Activated T-helper 17 cell treated with anti-CD3 and anti-CD28 coated beads, Interleukin-2, amount 50 U/mL, for 72 hours (primary cell): ENCODE data around the gene NAT16. TPM values are rescaled to one million over a fixed set of nuclear protein-coding genes. Genes with fewer than 3 reads are reported as not detected.

Source experiments
- ATAC-seq: fragments of 150-1000 bp; cut with Tn5 transposase; replicated peaks from 2 replicates; pipeline ENCODE4 v1.10.0; 2021; ENCODE audit warnings: mild to moderate bottlenecking, moderate library complexity
- H3K27ac Mint-ChIP-seq: one replicate; pipeline ENCODE4 v1.8.0; 2022; ENCODE audit warnings: mixed read lengths
- H3K27me3 Mint-ChIP-seq: one replicate; pipeline ENCODE4 v1.8.0; 2022; ENCODE audit warnings: mixed read lengths
- H3K36me3 Mint-ChIP-seq: one replicate; pipeline ENCODE4 v1.8.0; 2022; ENCODE audit warnings: low read depth, mild to moderate bottlenecking, mixed read lengths
- H3K4me1 Mint-ChIP-seq: one replicate; pipeline ENCODE4 v1.8.0; 2022; ENCODE audit warnings: mixed read lengths
- H3K4me3 Mint-ChIP-seq: one replicate; pipeline ENCODE4 v1.8.0; 2022; ENCODE audit warnings: mild to moderate bottlenecking, mixed read lengths
- H3K9me3 Mint-ChIP-seq: one replicate; pipeline ENCODE4 v1.8.0; 2022; ENCODE audit warnings: mixed read lengths
- total RNA-seq, 2 donors: library from RNA; stranded (reverse); gene quantifications; one replicate each; pipeline ENCODE4 v1.2.3, GENCODE V29; 2022

Gene NAT16
- total RNA-seq, 2 donors from 2014 or later, result not detected

GRCh38 chr7:101161692-101162471, 18.2 kb downstream of the NAT16 start:
- peak overlapping the region; percentile 65 for H3K4me3 Mint-ChIP-seq
- peaks cover 15% of the 10 kb centered on the region for H3K27me3 Mint-ChIP-seq
- ATAC-seq, result no peak
- no peaks in the 10 kb centered on the region for H3K9me3 Mint-ChIP-seq
- peaks cover 66% of the 10 kb centered on the region for H3K36me3 Mint-ChIP-seq
- H3K27ac Mint-ChIP-seq, result no peak overlapping the region
- H3K4me1 Mint-ChIP-seq, result peaks cover 11% of the 10 kb centered on the region

GRCh38 chr7:101160910-101161309, 19.2 kb downstream of the NAT16 start:
- Mint-ChIP-seq H3K36me3 (peaks cover 73% of the 10 kb centered on the region), H3K4me1 (peaks cover 6% of the 10 kb centered on the region), H3K27me3 (peaks cover 10% of the 10 kb centered on the region), H3K27ac (no peak overlapping the region), H3K9me3 (no peaks in the 10 kb centered on the region), H3K4me3 (no peak overlapping the region)
- no peak for ATAC-seq

- Mint-ChIP-seq H3K27me3 (peaks cover 5% of the 10 kb centered on the region), H3K9me3 (no peaks in the 10 kb centered on the region), H3K4me3 (no peak overlapping the region), H3K36me3 (peaks cover 64% of the 10 kb centered on the region), H3K4me1 (peaks cover 7% of the 10 kb centered on the region), H3K27ac (no peak overlapping the region)
- ATAC-seq, result no peak
Measured at GRCh38 chr7:101159696-101160674, 20.1 kb downstream of the NAT16 start.

GRCh38 chr7:101156866-101157589, 23.1 kb downstream of the NAT16 start:
- H3K36me3 Mint-ChIP-seq, result peaks cover 56% of the 10 kb centered on the region
- H3K4me3 Mint-ChIP-seq, result no peak overlapping the region
- H3K27ac Mint-ChIP-seq, result no peak overlapping the region
- no peak for ATAC-seq
- H3K4me1 Mint-ChIP-seq, result peaks cover 12% of the 10 kb centered on the region
- no peaks in the 10 kb centered on the region for H3K9me3 Mint-ChIP-seq
- H3K27me3 Mint-ChIP-seq, result peaks cover 5% of the 10 kb centered on the region

- H3K9me3 Mint-ChIP-seq, result no peaks in the 10 kb centered on the region
- H3K36me3 Mint-ChIP-seq, result peaks cover 51% of the 10 kb centered on the region
- H3K4me3 Mint-ChIP-seq, result no peak overlapping the region
- no peak overlapping the region for H3K27ac Mint-ChIP-seq
- ATAC-seq, result no peak
- H3K27me3 Mint-ChIP-seq, result peaks cover 2% of the 10 kb centered on the region
- peaks cover 12% of the 10 kb centered on the region for H3K4me1 Mint-ChIP-seq
Measured at GRCh38 chr7:101156277-101156676, 23.8 kb downstream of the NAT16 start.

GRCh38 chr7:101155303-101155702, 24.8 kb downstream of the NAT16 start:
- Mint-ChIP-seq H3K27ac (peak overlapping the region; percentile 59), H3K4me3 (peak overlapping the region; percentile 78), H3K4me1 (peaks cover 12% of the 10 kb centered on the region), H3K27me3 (no peaks in the 10 kb centered on the region), H3K9me3 (no peaks in the 10 kb centered on the region), H3K36me3 (peaks cover 41% of the 10 kb centered on the region)
- no peak for ATAC-seq

GRCh38 chr7:101154693-101155102, 25.4 kb downstream of the NAT16 start:
- H3K4me1 Mint-ChIP-seq, result peaks cover 12% of the 10 kb centered on the region
- peak overlapping the region; percentile 78 for H3K4me3 Mint-ChIP-seq
- peaks cover 35% of the 10 kb centered on the region for H3K36me3 Mint-ChIP-seq
- peak; percentile 32 for ATAC-seq
- H3K27me3 Mint-ChIP-seq, result peaks cover 2% of the 10 kb centered on the region
- H3K27ac Mint-ChIP-seq, result peak overlapping the region; percentile 59
- no peaks in the 10 kb centered on the region for H3K9me3 Mint-ChIP-seq

GRCh38 chr7:101153969-101154692, 26.0 kb downstream of the NAT16 start, which contains the start of gene AP1S1:
TSS of gene AP1S1 (plus strand) at chr7:101154476. CDS start at chr7:101154515, 39 bp downstream.
- H3K36me3 Mint-ChIP-seq, result peaks cover 30% of the 10 kb centered on the region
- H3K4me1 Mint-ChIP-seq, result peaks cover 12% of the 10 kb centered on the region
- peak; percentile 93 for ATAC-seq
- peak within 1 kb of the TSS; percentile 78 for H3K4me3 Mint-ChIP-seq
- no peaks in the 10 kb centered on the region for H3K9me3 Mint-ChIP-seq
- peaks cover 7% of the 10 kb centered on the region for H3K27me3 Mint-ChIP-seq
- H3K27ac Mint-ChIP-seq, result peak within 1 kb of the TSS; percentile 88

GRCh38 chr7:101151908-101152651, 28.0 kb downstream of the NAT16 start:
- Mint-ChIP-seq H3K4me1 (peaks cover 12% of the 10 kb centered on the region), H3K36me3 (peaks cover 9% of the 10 kb centered on the region), H3K4me3 (no peak overlapping the region), H3K9me3 (no peaks in the 10 kb centered on the region), H3K27me3 (peaks cover 8% of the 10 kb centered on the region), H3K27ac (no peak overlapping the region)
- no peak for ATAC-seq

GRCh38 chr7:101140746-101141382, 39.2 kb downstream of the NAT16 start:
- Mint-ChIP-seq H3K27ac (no peak overlapping the region), H3K9me3 (no peaks in the 10 kb centered on the region), H3K4me1 (peaks cover 26% of the 10 kb centered on the region), H3K36me3 (no peaks in the 10 kb centered on the region), H3K4me3 (no peak overlapping the region), H3K27me3 (peaks cover 7% of the 10 kb centered on the region)
- ATAC-seq, result no peak

- no peak overlapping the region for H3K4me3 Mint-ChIP-seq
- ATAC-seq, result no peak
Measured at GRCh38 chr7:101140339-101140699, 39.8 kb downstream of the NAT16 start.

GRCh38 chr7:101138213-101138870, 41.8 kb downstream of the NAT16 start:
- ATAC-seq, result peak; percentile 94
- Mint-ChIP-seq H3K4me1 (peaks cover 26% of the 10 kb centered on the region), H3K9me3 (no peaks in the 10 kb centered on the region), H3K36me3 (no peaks in the 10 kb centered on the region), H3K27ac (peak overlapping the region; percentile 61), H3K27me3 (peaks cover 10% of the 10 kb centered on the region), H3K4me3 (peak overlapping the region; percentile 66)

More at GRCh38 chr7:101140339-101140699, 39.8 kb downstream of the NAT16 start:
- Mint-ChIP-seq H3K27ac (no peak overlapping the region), H3K4me1 (peaks cover 26% of the 10 kb centered on the region), H3K27me3 (peaks cover 7% of the 10 kb centered on the region), H3K36me3 (no peaks in the 10 kb centered on the region), H3K9me3 (no peaks in the 10 kb centered on the region)
